Measurements from ENCODE around the gene RAD51B. TPM values are rescaled to one million over a fixed set of nuclear protein-coding genes. Genes with fewer than 3 reads are reported as not detected.

Gene RAD51B
- total and polyA plus RNA-seq, 2 of the 13 experiments (the other 11 are each of a cell fraction or from before 2014, with no cell fraction given) = 7.0 to 9.5 TPM

DNA sequence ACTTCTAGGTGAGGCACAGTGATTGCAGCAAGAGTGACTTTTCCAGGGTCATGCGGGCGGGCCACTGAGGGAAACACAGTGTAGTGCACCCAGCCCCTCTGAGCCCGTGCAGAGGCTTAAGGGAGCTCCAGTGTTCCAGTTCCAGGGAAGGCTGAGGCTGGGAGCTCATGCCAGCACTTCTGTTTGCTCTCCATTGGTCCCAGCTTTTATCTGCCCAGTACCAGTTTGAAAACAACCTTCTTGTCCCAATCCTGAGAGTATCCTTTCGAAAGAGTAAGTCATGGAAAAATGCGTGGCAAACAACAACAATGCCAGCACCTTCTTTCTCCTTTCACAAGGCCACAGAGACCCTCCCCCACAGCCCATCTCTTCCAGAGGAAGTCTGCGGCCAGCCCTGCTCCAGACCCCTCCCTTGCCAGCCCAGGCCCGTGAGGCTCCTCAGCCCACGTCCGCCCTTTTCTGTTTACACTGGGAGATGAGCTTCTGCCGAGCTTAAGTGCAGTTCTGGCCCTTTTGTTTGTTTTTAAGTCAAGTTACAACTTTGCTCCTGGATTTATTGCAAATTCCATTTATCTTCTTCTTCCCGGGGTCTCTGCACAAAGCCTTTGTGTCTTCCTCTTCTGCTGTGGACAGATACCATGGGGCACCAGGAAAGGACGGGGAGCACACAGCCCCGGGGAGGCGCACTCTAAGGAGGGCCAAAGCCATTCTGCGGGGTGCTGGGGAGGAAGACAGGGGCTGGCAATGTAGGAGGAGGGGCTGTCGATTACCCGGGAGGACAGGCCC, 787.7 kb downstream of the RAD51B start (continued):
- TF ChIP-seq, protein P1, sequence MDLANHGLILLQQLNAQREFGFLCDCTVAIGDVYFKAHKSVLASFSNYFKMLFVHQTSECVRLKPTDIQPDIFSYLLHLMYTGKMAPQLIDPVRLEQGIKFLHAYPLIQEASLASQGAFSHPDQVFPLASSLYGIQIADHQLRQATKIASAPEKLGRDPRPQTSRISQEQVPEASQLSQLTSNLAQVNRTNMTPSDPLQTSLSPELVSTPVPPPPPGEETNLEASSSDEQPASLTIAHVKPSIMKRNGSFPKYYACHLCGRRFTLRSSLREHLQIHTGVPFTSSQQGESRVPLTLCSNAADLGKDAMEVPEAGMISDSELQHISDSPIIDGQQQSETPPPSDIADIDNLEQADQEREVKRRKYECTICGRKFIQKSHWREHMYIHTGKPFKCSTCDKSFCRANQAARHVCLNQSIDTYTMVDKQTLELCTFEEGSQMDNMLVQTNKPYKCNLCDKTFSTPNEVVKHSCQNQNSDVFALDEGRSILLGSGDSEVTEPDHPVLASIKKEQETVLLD (CRISPR knock-in tag; IDR thresholded peaks at IDR 0.05; ENCODE audit: low read depth) = no peak
- no peak for TF ChIP-seq ATF4 (CRISPR knock-in tag; IDR thresholded peaks at IDR 0.05)
- TF ChIP-seq PAWR (CRISPR knock-in tag; IDR thresholded peaks at IDR 0.05; ENCODE audit: borderline replicate concordance) = no peak
- TF ChIP-seq HMG20A (CRISPR knock-in tag; IDR thresholded peaks at IDR 0.05; ENCODE audit: borderline replicate concordance) = 0 out of 2 replicates have a peak, but pooled peaks have one; percentile 28
- TF ChIP-seq, protein P2, sequence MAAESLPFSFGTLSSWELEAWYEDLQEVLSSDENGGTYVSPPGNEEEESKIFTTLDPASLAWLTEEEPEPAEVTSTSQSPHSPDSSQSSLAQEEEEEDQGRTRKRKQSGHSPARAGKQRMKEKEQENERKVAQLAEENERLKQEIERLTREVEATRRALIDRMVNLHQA (CRISPR knock-in tag; IDR thresholded peaks at IDR 0.05) = no peak
- TF ChIP-seq BHLHE40 (IDR thresholded peaks at IDR 0.05; ENCODE audit: low read length) = no peak
- no peak for TF ChIP-seq MATR3 (CRISPR knock-in tag; IDR thresholded peaks at IDR 0.05)
- TF ChIP-seq, protein P3, sequence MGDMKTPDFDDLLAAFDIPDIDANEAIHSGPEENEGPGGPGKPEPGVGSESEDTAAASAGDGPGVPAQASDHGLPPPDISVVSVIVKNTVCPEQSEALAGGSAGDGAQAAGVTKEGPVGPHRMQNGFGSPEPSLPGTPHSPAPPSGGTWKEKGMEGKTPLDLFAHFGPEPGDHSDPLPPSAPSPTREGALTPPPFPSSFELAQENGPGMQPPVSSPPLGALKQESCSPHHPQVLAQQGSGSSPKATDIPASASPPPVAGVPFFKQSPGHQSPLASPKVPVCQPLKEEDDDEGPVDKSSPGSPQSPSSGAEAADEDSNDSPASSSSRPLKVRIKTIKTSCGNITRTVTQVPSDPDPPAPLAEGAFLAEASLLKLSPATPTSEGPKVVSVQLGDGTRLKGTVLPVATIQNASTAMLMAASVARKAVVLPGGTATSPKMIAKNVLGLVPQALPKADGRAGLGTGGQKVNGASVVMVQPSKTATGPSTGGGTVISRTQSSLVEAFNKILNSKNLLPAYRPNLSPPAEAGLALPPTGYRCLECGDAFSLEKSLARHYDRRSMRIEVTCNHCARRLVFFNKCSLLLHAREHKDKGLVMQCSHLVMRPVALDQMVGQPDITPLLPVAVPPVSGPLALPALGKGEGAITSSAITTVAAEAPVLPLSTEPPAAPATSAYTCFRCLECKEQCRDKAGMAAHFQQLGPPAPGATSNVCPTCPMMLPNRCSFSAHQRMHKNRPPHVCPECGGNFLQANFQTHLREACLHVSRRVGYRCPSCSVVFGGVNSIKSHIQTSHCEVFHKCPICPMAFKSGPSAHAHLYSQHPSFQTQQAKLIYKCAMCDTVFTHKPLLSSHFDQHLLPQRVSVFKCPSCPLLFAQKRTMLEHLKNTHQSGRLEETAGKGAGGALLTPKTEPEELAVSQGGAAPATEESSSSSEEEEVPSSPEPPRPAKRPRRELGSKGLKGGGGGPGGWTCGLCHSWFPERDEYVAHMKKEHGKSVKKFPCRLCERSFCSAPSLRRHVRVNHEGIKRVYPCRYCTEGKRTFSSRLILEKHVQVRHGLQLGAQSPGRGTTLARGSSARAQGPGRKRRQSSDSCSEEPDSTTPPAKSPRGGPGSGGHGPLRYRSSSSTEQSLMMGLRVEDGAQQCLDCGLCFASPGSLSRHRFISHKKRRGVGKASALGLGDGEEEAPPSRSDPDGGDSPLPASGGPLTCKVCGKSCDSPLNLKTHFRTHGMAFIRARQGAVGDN (CRISPR knock-in tag; IDR thresholded peaks at IDR 0.05) = peak; percentile 88
- TF ChIP-seq NFYB (CRISPR knock-in tag; IDR thresholded peaks at IDR 0.05) = no peak
- TF ChIP-seq TCF12 (IDR thresholded peaks at IDR 0.05) = no peak
- TF ChIP-seq TCF12 (CRISPR knock-in tag; IDR thresholded peaks at IDR 0.05) = no peak
- no peak for TF ChIP-seq ZNF629 (CRISPR knock-in tag; conservative IDR thresholded peaks at IDR 0.05)
- no peak for TF ChIP-seq MAFF (IDR thresholded peaks at IDR 0.05; ENCODE audit: low read depth, low read length)
- TF ChIP-seq ZMYM4 (CRISPR knock-in tag; IDR thresholded peaks at IDR 0.05) = no peak
- 0 out of 2 replicates have a peak, but pooled peaks have one; percentile 24 for TF ChIP-seq SP4 (CRISPR knock-in tag; IDR thresholded peaks at IDR 0.05)
- TF ChIP-seq, protein P4, sequence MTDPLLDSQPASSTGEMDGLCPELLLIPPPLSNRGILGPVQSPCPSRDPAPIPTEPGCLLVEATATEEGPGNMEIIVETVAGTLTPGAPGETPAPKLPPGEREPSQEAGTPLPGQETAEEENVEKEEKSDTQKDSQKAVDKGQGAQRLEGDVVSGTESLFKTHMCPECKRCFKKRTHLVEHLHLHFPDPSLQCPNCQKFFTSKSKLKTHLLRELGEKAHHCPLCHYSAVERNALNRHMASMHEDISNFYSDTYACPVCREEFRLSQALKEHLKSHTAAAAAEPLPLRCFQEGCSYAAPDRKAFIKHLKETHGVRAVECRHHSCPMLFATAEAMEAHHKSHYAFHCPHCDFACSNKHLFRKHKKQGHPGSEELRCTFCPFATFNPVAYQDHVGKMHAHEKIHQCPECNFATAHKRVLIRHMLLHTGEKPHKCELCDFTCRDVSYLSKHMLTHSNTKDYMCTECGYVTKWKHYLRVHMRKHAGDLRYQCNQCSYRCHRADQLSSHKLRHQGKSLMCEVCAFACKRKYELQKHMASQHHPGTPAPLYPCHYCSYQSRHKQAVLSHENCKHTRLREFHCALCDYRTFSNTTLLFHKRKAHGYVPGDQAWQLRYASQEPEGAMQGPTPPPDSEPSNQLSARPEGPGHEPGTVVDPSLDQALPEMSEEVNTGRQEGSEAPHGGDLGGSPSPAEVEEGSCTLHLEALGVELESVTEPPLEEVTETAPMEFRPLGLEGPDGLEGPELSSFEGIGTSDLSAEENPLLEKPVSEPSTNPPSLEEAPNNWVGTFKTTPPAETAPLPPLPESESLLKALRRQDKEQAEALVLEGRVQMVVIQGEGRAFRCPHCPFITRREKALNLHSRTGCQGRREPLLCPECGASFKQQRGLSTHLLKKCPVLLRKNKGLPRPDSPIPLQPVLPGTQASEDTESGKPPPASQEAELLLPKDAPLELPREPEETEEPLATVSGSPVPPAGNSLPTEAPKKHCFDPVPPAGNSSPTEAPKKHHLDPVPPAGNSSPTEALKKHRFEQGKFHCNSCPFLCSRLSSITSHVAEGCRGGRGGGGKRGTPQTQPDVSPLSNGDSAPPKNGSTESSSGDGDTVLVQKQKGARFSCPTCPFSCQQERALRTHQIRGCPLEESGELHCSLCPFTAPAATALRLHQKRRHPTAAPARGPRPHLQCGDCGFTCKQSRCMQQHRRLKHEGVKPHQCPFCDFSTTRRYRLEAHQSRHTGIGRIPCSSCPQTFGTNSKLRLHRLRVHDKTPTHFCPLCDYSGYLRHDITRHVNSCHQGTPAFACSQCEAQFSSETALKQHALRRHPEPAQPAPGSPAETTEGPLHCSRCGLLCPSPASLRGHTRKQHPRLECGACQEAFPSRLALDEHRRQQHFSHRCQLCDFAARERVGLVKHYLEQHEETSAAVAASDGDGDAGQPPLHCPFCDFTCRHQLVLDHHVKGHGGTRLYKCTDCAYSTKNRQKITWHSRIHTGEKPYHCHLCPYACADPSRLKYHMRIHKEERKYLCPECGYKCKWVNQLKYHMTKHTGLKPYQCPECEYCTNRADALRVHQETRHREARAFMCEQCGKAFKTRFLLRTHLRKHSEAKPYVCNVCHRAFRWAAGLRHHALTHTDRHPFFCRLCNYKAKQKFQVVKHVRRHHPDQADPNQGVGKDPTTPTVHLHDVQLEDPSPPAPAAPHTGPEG (CRISPR knock-in tag; IDR thresholded peaks at IDR 0.05) = peak; percentile 67; the same call in 1 of the 2 replicates

Measured in HepG2 (cell line).